ENCODE data around the gene SHISAL1. TPM values are rescaled to one million over a fixed set of nuclear protein-coding genes. Genes with fewer than 3 reads are reported as not detected.

The SHISAL1 gene
- total and polyA plus RNA-seq, 10 of the 15 experiments (the other 5 are each of a cell fraction or from before 2014, with no cell fraction given): not detected

GRCh38 chr22:44247346-44247745 lies 65.4 kb downstream of the SHISAL1 start:
- BruUV-seq (replicated peaks): no TSS peak
- in situ Hi-C loops (cut with MboI) (no loop called here), intact Hi-C loops (cut with micrococcal nuclease; ENCODE audit: unreplicated experiment) (no loop called here)
- Histone ChIP-seq H3K9ac (ENCODE audit: control insufficient read depth, insufficient read depth, low read length) (no peak overlapping the region), H4K20me1 (ENCODE audit: control insufficient read depth, insufficient read depth) (no peaks in the 10 kb centered on the region), H3K27ac (ENCODE audit: control insufficient read depth, insufficient read depth) (no peak overlapping the region), H3K36me3 (ENCODE audit: control insufficient read depth in 2 of 2, insufficient read depth in 2 of 2, low read length in 1 of 2) (no peaks in the 10 kb centered on the region), H3K4me2 (ENCODE audit: control insufficient read depth, insufficient read depth) (no peak overlapping the region), H3K27me3 (replicated peaks in 1 of 2; ENCODE audit: control insufficient read depth in 2 of 2, insufficient read depth in 2 of 2, low read length in 1 of 2) (no peaks in the 10 kb centered on the region; a peak in 2 of 4 replicates), H3K79me2 (ENCODE audit: control insufficient read depth, insufficient read depth, low read length) (no peaks in the 10 kb centered on the region), H3K9me3 (replicated peaks; ENCODE audit: control insufficient read depth, insufficient read depth, low read length) (peaks cover 4% of the 10 kb centered on the region; the same call in 2 of the 3 replicates), H2AFZ (ENCODE audit: control insufficient read depth, low read depth, low read length) (no peak overlapping the region), H3K4me3 (no peak overlapping the region), H3K4me1 (ENCODE audit: control insufficient read depth, insufficient read depth, low read length) (no peaks in the 10 kb centered on the region)
- DNase-seq (ENCODE audit: low read depth, low spot score) (no peak), FAIRE-seq (no peak), ATAC-seq (no peak)
- SMC1A ChIA-PET (ENCODE audit: uncharacterized antibody, unreplicated experiment): no interaction called here
- CTCF ChIA-PET: no interaction called here
- TF ChIP-seq CTCF (IDR thresholded peaks at IDR 0.05 in 2 of 3, conservative IDR thresholded peaks at IDR 0.05 in 1 of 3; ENCODE audit: control insufficient read depth in 2 of 3, extremely low read depth in 1 of 3, insufficient read depth in 1 of 3, low read depth in 3 of 3, low read length in 3 of 3) (no peak), YY1 (IDR thresholded peaks at IDR 0.05; ENCODE audit: low read depth, low read length) (no peak), POU2F2 (IDR thresholded peaks at IDR 0.05; ENCODE audit: borderline replicate concordance, low read depth, low read length) (no peak)
- RAD21 ChIA-PET (ENCODE audit: unreplicated experiment): no interaction called here
- POLR2A ChIA-PET: no interaction called here
- 36% methylated on average over 5 of the region's 5 CpGs for WGBS (ENCODE audit: insufficient coverage, insufficient replicate concordance, low lambda C conversion rate, missing lambda C conversion rate)

- Histone ChIP-seq H3K36me3 (ENCODE audit: control insufficient read depth in 2 of 2, insufficient read depth in 2 of 2, low read length in 1 of 2) (no peaks in the 10 kb centered on the region), H4K20me1 (ENCODE audit: control insufficient read depth, insufficient read depth) (no peaks in the 10 kb centered on the region), H3K27ac (ENCODE audit: control insufficient read depth, insufficient read depth) (no peak overlapping the region), H3K9me3 (replicated peaks; ENCODE audit: control insufficient read depth, insufficient read depth, low read length) (peaks cover 4% of the 10 kb centered on the region; the same call in 2 of the 3 replicates), H3K79me2 (ENCODE audit: control insufficient read depth, insufficient read depth, low read length) (no peaks in the 10 kb centered on the region), H3K9ac (ENCODE audit: control insufficient read depth, insufficient read depth, low read length) (no peak overlapping the region), H3K4me1 (ENCODE audit: control insufficient read depth, insufficient read depth, low read length) (no peaks in the 10 kb centered on the region), H3K27me3 (replicated peaks in 1 of 2; ENCODE audit: control insufficient read depth in 2 of 2, insufficient read depth in 2 of 2, low read length in 1 of 2) (no peaks in the 10 kb centered on the region; a peak in 2 of 4 replicates), H3K4me2 (ENCODE audit: control insufficient read depth, insufficient read depth) (no peak overlapping the region), H2AFZ (ENCODE audit: control insufficient read depth, low read depth, low read length) (no peak overlapping the region), H3K4me3 (no peak overlapping the region)
- intact Hi-C loops (cut with micrococcal nuclease; ENCODE audit: unreplicated experiment) (no loop called here), in situ Hi-C loops (cut with MboI) (no loop called here)
- no peak for DNase-seq (ENCODE audit: low read depth, low spot score)
- ATAC-seq: no peak
- WGBS (ENCODE audit: insufficient coverage, insufficient replicate concordance, low lambda C conversion rate, missing lambda C conversion rate): 36% methylated on average over 7 of the region's 8 CpGs
- RAD21 ChIA-PET (ENCODE audit: unreplicated experiment): no interaction called here
- FAIRE-seq: no peak
- TF ChIP-seq POLR2A (IDR thresholded peaks at IDR 0.05; ENCODE audit: low read depth, low read length) (no peak), MEF2B (IDR thresholded peaks at IDR 0.05; ENCODE audit: partially characterized antibody, poor library complexity, severe bottlenecking) (no peak)
- SMC1A ChIA-PET (ENCODE audit: uncharacterized antibody, unreplicated experiment): no interaction called here
- no TSS peak for BruUV-seq (replicated peaks)
- CTCF ChIA-PET: no interaction called here
- POLR2A ChIA-PET: no interaction called here
These were observed 66.0 kb downstream of the SHISAL1 start for GRCh38 chr22:44246615-44247326.

Data from GM12878 (cell line).